T-helper 2 cell (primary cell): ENCODE data around the gene LMTK3.
"Not testable (repeated sequence)": the region's sequence is repeated elsewhere in the genome, so short reads cannot be mapped to it uniquely, and the experiment has no call there.

Source experiments
- DNase-seq, 5 experiments: peaks; one replicate each; pipeline versions ENCODE4 v3.0.0 to v3.0.0-alpha.2; 2012 to 2022

Gene LMTK3

GRCh38 chr19:48506138-48506733 is 5.4 kb downstream of the LMTK3 start:
- DNase-seq: peak in 2 of 5 experiments; percentile 39 to 76

- peak in 3 of 5 experiments; percentile 52 to 78 (median 53) for DNase-seq
Measured at GRCh38 chr19:48502350-48503018, 9.2 kb downstream of the LMTK3 start.

- DNase-seq: peak in 3 of 5 experiments; percentile 55 to 84 (median 66)
Measured at GRCh38 chr19:48501494-48502349, 9.9 kb downstream of the LMTK3 start.

GRCh38 chr19:48500830-48501493 is 10.7 kb downstream of the LMTK3 start:
- no peak for DNase-seq

GRCh38 chr19:48499316-48500090 is 12.1 kb downstream of the LMTK3 start:
- no peak for DNase-seq

- DNase-seq: no peak
Measured at GRCh38 chr19:48498595-48499311, 12.9 kb downstream of the LMTK3 start.

- no peak for DNase-seq
Measured at GRCh38 chr19:48497728-48498594, 13.7 kb downstream of the LMTK3 start.

GRCh38 chr19:48496959-48497727 is 14.5 kb downstream of the LMTK3 start:
- no peak for DNase-seq

- DNase-seq: no peak
Measured at GRCh38 chr19:48495396-48495795, 16.2 kb downstream of the LMTK3 start.

GRCh38 chr19:48493718-48494401 is 17.8 kb downstream of the LMTK3 start:
- DNase-seq: no peak

GRCh38 chr19:48492925-48493717 is 18.5 kb downstream of the LMTK3 start:
- DNase-seq: peak; percentile 62 to 87 (median 76)

GRCh38 chr19:48491793-48492123 is 19.9 kb downstream of the LMTK3 start:
- DNase-seq: no peak

- DNase-seq: peak in 3 of 5 experiments; percentile 42 to 54 (median 50)
Measured at GRCh38 chr19:48490981-48491792, 20.4 kb downstream of the LMTK3 start.

GRCh38 chr19:48489608-48490216 is 21.9 kb downstream of the LMTK3 start:
- peak; percentile 63 to 73 (median 67) for DNase-seq

GRCh38 chr19:48488478-48488877 is 23.2 kb downstream of the LMTK3 start:
- DNase-seq: not testable (repeated sequence)

- no peak for DNase-seq
Measured at GRCh38 chr19:48487948-48488347, 23.7 kb downstream of the LMTK3 start.

- DNase-seq: no peak
Measured at GRCh38 chr19:48487544-48487943, 24.1 kb downstream of the LMTK3 start.
